Mucosa of stomach (tissue), 1 donor: ENCODE data around the gene LRRC32.

Experiments
- H3K27me3 ChIP-seq: one replicate; pipeline ENCODE4 v1.7.0; 2013; ENCODE audit warnings: mild to moderate bottlenecking, low read length; ENCODE audit not compliant: control insufficient read depth, insufficient read depth
- H3K36me3 ChIP-seq: one replicate; pipeline ENCODE4 v1.7.0; 2013; ENCODE audit warnings: low read length; ENCODE audit not compliant: control insufficient read depth, insufficient read depth
- H3K4me1 ChIP-seq: one replicate; pipeline ENCODE4 v1.7.0; 2013; ENCODE audit warnings: mild to moderate bottlenecking, low read length; ENCODE audit not compliant: control insufficient read depth, insufficient read depth
- H3K4me3 ChIP-seq: one replicate; pipeline ENCODE4 v1.7.0; 2013; ENCODE audit warnings: low read length
- H3K9ac ChIP-seq: one replicate; pipeline ENCODE4 v1.7.0; 2013; ENCODE audit warnings: mild to moderate bottlenecking, low read length, moderate library complexity
- H3K9me3 ChIP-seq: one replicate; pipeline ENCODE4 v1.7.0; 2013; ENCODE audit warnings: mild to moderate bottlenecking, low read length, moderate library complexity; ENCODE audit not compliant: control insufficient read depth
- donor health status: Pancreatic carcinoma.

The LRRC32 gene

GRCh38 chr11:76672431-76673175 is 2.1 kb upstream of the LRRC32 start:
- Histone ChIP-seq H3K36me3 (no peaks in the 10 kb centered on the region), H3K9me3 (no peaks in the 10 kb centered on the region), H3K4me1 (peaks cover 13% of the 10 kb centered on the region), H3K4me3 (no peak overlapping the region), H3K9ac (no peak overlapping the region), H3K27me3 (peaks cover 27% of the 10 kb centered on the region)

GRCh38 chr11:76671626-76672309 is 1.2 kb upstream of the LRRC32 start:
- Histone ChIP-seq H3K4me3 (no peak overlapping the region), H3K36me3 (no peaks in the 10 kb centered on the region), H3K4me1 (peaks cover 13% of the 10 kb centered on the region), H3K27me3 (peaks cover 33% of the 10 kb centered on the region), H3K9ac (no peak overlapping the region), H3K9me3 (no peaks in the 10 kb centered on the region)

GRCh38 chr11:76671237-76671592 is 668 bp upstream of the LRRC32 start:
- Histone ChIP-seq H3K4me1 (peaks cover 13% of the 10 kb centered on the region), H3K4me3 (peak overlapping the region; percentile 17), H3K9ac (peak overlapping the region; percentile 7), H3K9me3 (no peaks in the 10 kb centered on the region), H3K27me3 (peaks cover 33% of the 10 kb centered on the region), H3K36me3 (no peaks in the 10 kb centered on the region)

- no peaks in the 10 kb centered on the region for H3K36me3 ChIP-seq
- H3K9ac ChIP-seq: peak overlapping the region; percentile 49
- H3K4me1 ChIP-seq: peaks cover 13% of the 10 kb centered on the region
These were observed 554 bp downstream of the LRRC32 start for GRCh38 chr11:76669901-76670484.

GRCh38 chr11:76668362-76669155 is 2.0 kb downstream of the LRRC32 start:
- Histone ChIP-seq H3K27me3 (peaks cover 33% of the 10 kb centered on the region), H3K9me3 (no peaks in the 10 kb centered on the region), H3K9ac (no peak overlapping the region), H3K4me1 (peaks cover 13% of the 10 kb centered on the region), H3K36me3 (no peaks in the 10 kb centered on the region), H3K4me3 (no peak overlapping the region)

More at GRCh38 chr11:76669901-76670484, 554 bp downstream of the LRRC32 start:
- Histone ChIP-seq H3K9me3 (no peaks in the 10 kb centered on the region), H3K4me3 (peak overlapping the region; percentile 10), H3K27me3 (peaks cover 33% of the 10 kb centered on the region)

- Histone ChIP-seq H3K4me1 (peaks cover 10% of the 10 kb centered on the region), H3K9me3 (no peaks in the 10 kb centered on the region), H3K4me3 (no peak overlapping the region), H3K27me3 (peaks cover 33% of the 10 kb centered on the region), H3K9ac (peak overlapping the region; percentile 9), H3K36me3 (no peaks in the 10 kb centered on the region)
These were observed 2.7 kb downstream of the LRRC32 start for GRCh38 chr11:76667856-76668255.

GRCh38 chr11:76667271-76667818 is 3.2 kb downstream of the LRRC32 start:
- Histone ChIP-seq H3K36me3 (no peaks in the 10 kb centered on the region), H3K4me1 (peaks cover 7% of the 10 kb centered on the region), H3K27me3 (peaks cover 33% of the 10 kb centered on the region), H3K9me3 (no peaks in the 10 kb centered on the region), H3K9ac (peak overlapping the region; percentile 9), H3K4me3 (no peak overlapping the region)

GRCh38 chr11:76666830-76667229 is 3.7 kb downstream of the LRRC32 start:
- Histone ChIP-seq H3K36me3 (no peaks in the 10 kb centered on the region), H3K27me3 (peaks cover 33% of the 10 kb centered on the region), H3K4me3 (no peak overlapping the region), H3K4me1 (peaks cover 7% of the 10 kb centered on the region), H3K9ac (no peak overlapping the region), H3K9me3 (no peaks in the 10 kb centered on the region)

- peaks cover 7% of the 10 kb centered on the region for H3K4me1 ChIP-seq
- H3K27me3 ChIP-seq: peaks cover 29% of the 10 kb centered on the region
- no peak overlapping the region for H3K4me3 ChIP-seq
- H3K36me3 ChIP-seq: no peaks in the 10 kb centered on the region
- peak overlapping the region; percentile 43 for H3K9ac ChIP-seq
- no peaks in the 10 kb centered on the region for H3K9me3 ChIP-seq
These were observed 4.1 kb downstream of the LRRC32 start for GRCh38 chr11:76666408-76666807.

- Histone ChIP-seq H3K9me3 (no peaks in the 10 kb centered on the region), H3K36me3 (no peaks in the 10 kb centered on the region), H3K4me3 (no peak overlapping the region), H3K9ac (peak overlapping the region; percentile 43), H3K27me3 (peaks cover 25% of the 10 kb centered on the region), H3K4me1 (peaks cover 7% of the 10 kb centered on the region)
These were observed 4.6 kb downstream of the LRRC32 start for GRCh38 chr11:76665921-76666351.

GRCh38 chr11:76665172-76665571 is 5.4 kb downstream of the LRRC32 start:
- no peak overlapping the region for H3K9ac ChIP-seq
- no peak overlapping the region for H3K4me3 ChIP-seq
- H3K4me1 ChIP-seq: peaks cover 5% of the 10 kb centered on the region
- no peaks in the 10 kb centered on the region for H3K36me3 ChIP-seq
- H3K9me3 ChIP-seq: no peaks in the 10 kb centered on the region
- peaks cover 18% of the 10 kb centered on the region for H3K27me3 ChIP-seq
